Endothelial cell of umbilical vein (primary cell): ENCODE measurements around the gene RAB6B. TPM values are rescaled to one million over a fixed set of nuclear protein-coding genes. Genes with fewer than 3 reads are reported as not detected.

Experiments
- BruUV-seq: library from RNA; stranded (reverse); fragments of 400-500 nt; replicated peaks from 2 replicates; lab custom pipeline; 2021; lab: Mats Ljungman, UMichigan
- CTCF ChIA-PET: fragments of 300-600, 350-600 bp; sonication (Branson Sonifier 250); formaldehyde crosslinking; loops from one replicate; lab custom pipeline; 2021; ENCODE audit warnings: antibody characterized with exemption, inconsistent platforms; lab: Charles Lee
- POLR2A ChIA-PET: fragments of 300-600, 350-600 bp; sonication (Branson Sonifier 250); formaldehyde crosslinking; loops from one replicate; lab custom pipeline; 2021; ENCODE audit warnings: antibody characterized with exemption, inconsistent platforms; lab: Charles Lee
- DNase-seq: peaks from one replicate; pipeline ENCODE4 v3.0.0-alpha.2; 2011; ENCODE audit warnings: low read depth, low spot score
- FAIRE-seq: peaks from 2 replicates; lab custom pipeline; 2011; peaks lifted over from hg19 to GRCh38; lab: Jason Lieb, UNC
- H2AFZ ChIP-seq: 2 replicates; pipeline ENCODE4 v1.6.0; 2012; ENCODE audit warnings: low read depth, low read length, control low read depth, inconsistent platforms
- H3K27ac ChIP-seq: 2 replicates; pipeline ENCODE4 v1.5.1; 2011; ENCODE audit warnings: low read depth, mild to moderate bottlenecking, control low read depth, low read length, moderate library complexity; ENCODE audit not compliant: insufficient read depth
- H3K27me3 ChIP-seq, 2 experiments: 2 replicates each; pipeline versions ENCODE4 v1.6.0 to v1.6.1; 2011; ENCODE audit warnings: low read length in 2 of 2, mixed read lengths in 1 of 2; ENCODE audit not compliant: control insufficient read depth in 2 of 2, insufficient read depth in 2 of 2
- H3K36me3 ChIP-seq, 2 experiments: 2 replicates in 1 of 2; 3 replicates in 1 of 2; pipeline ENCODE4 v1.5.1; 2011; ENCODE audit warnings: low read length in 2 of 2, mild to moderate bottlenecking in 1 of 2, moderate library complexity in 1 of 2; ENCODE audit not compliant: control insufficient read depth in 2 of 2, insufficient read depth in 2 of 2; ENCODE audit errors: extremely low read depth in 1 of 2
- H3K4me1 ChIP-seq: 3 replicates; pipeline ENCODE4 v1.5.1; 2011; ENCODE audit warnings: mild to moderate bottlenecking, low read length; ENCODE audit not compliant: control insufficient read depth, insufficient read depth; ENCODE audit errors: extremely low read depth
- H3K4me2 ChIP-seq: 2 replicates; pipeline ENCODE4 v1.6.1; 2011; ENCODE audit warnings: low read length, control low read depth, mixed read lengths; ENCODE audit not compliant: insufficient read depth
- H3K4me3 ChIP-seq, 3 experiments: fragments of 200-600 bp in 1 of 3; sonication (generic), shearing (Covaris generic) in 1 of 3; replicated peaks in 1 of 3; 2 replicates each; pipeline ENCODE4 v1.5.1; 2011 to 2016; ENCODE audit warnings: control low read depth in 3 of 3, low read length in 3 of 3, mild to moderate bottlenecking in 2 of 3, inconsistent platforms in 1 of 3, low read depth in 1 of 3, moderate library complexity in 1 of 3; ENCODE audit not compliant: insufficient read depth in 1 of 3
- H3K79me2 ChIP-seq: 2 replicates; pipeline ENCODE4 v1.6.0; 2012; ENCODE audit warnings: low read length, inconsistent platforms; ENCODE audit not compliant: control insufficient read depth, insufficient read depth
- H3K9ac ChIP-seq: replicated peaks from 2 replicates; pipeline ENCODE3; 2011; ENCODE audit warnings: low read length, control low read depth; ENCODE audit not compliant: insufficient read depth; ENCODE audit errors: extremely low read depth
- H3K9me1 ChIP-seq: replicated peaks from 3 replicates; pipeline ENCODE4 v1.6.0; 2011; ENCODE audit warnings: mild to moderate bottlenecking, low read length; ENCODE audit not compliant: control insufficient read depth, insufficient read depth; ENCODE audit errors: extremely low read depth
- H3K9me3 ChIP-seq: replicated peaks from 2 replicates; pipeline ENCODE4 v1.5.1; 2012; ENCODE audit warnings: low read length, inconsistent platforms; ENCODE audit not compliant: control insufficient read depth, insufficient read depth
- H4K20me1 ChIP-seq: replicated peaks from 2 replicates; pipeline ENCODE3; 2011; ENCODE audit warnings: mild to moderate bottlenecking, low read length; ENCODE audit not compliant: control insufficient read depth, insufficient read depth; ENCODE audit errors: extremely low read depth
- CTCF ChIP-seq, 2 donors: IDR thresholded peaks; 1 replicate in 1 of 2; 2 replicates in 1 of 2; pipeline ENCODE4 v1.5.1; 2011; ENCODE audit warnings: low read length in 2 of 2, mild to moderate bottlenecking in 2 of 2, moderate library complexity in 2 of 2, control low read depth in 1 of 2, inconsistent platforms in 1 of 2, low read depth in 1 of 2; ENCODE audit not compliant: insufficient read depth in 1 of 2; ENCODE audit errors: extremely low read depth in 1 of 2
- EZH2 ChIP-seq: IDR thresholded peaks from 2 replicates; pipeline ENCODE4 v1.6.1; 2012; ENCODE audit warnings: borderline replicate concordance, low read depth, mild to moderate bottlenecking, moderate library complexity, low read length, inconsistent platforms; ENCODE audit not compliant: severe bottlenecking
- FOS ChIP-seq: IDR thresholded peaks from 2 replicates; pipeline ENCODE4 v1.6.1; 2011; ENCODE audit warnings: mild to moderate bottlenecking, low read length, moderate library complexity, borderline replicate concordance; ENCODE audit not compliant: insufficient read depth
- GATA2 ChIP-seq: IDR thresholded peaks from 2 replicates; pipeline ENCODE4 v1.7.0; 2011; ENCODE audit warnings: low read depth, mild to moderate bottlenecking, moderate library complexity, mixed read lengths, low read length; ENCODE audit not compliant: insufficient read length, insufficient read depth
- JUN ChIP-seq: IDR thresholded peaks from 2 replicates; pipeline ENCODE4 v1.6.1; 2011; ENCODE audit warnings: borderline replicate concordance, low read depth; ENCODE audit not compliant: insufficient read length, insufficient read depth
- MAX ChIP-seq: IDR thresholded peaks from 2 replicates; pipeline ENCODE4 v1.6.1; 2011; ENCODE audit not compliant: insufficient read depth, insufficient read length
- MYC ChIP-seq: IDR thresholded peaks from one replicate; pipeline ENCODE4 v1.6.1; 2011; ENCODE audit warnings: mild to moderate bottlenecking, low read depth, low read length
- POLR2A ChIP-seq: IDR thresholded peaks from 2 replicates; pipeline ENCODE4 v1.6.1; 2012; ENCODE audit warnings: low read depth, mild to moderate bottlenecking, control low read depth, low read length
- POLR2AphosphoS5 ChIP-seq: IDR thresholded peaks from 2 replicates; pipeline ENCODE4 v1.6.1; 2012; ENCODE audit warnings: low read depth, mild to moderate bottlenecking, control low read depth, low read length, moderate library complexity; ENCODE audit not compliant: insufficient read depth
- dilution Hi-C: fragments of 300-500 bp; cut with MboI; formaldehyde crosslinking; loops from one replicate; pipeline ENCODE4 v1.15.0; 2019; ENCODE audit warnings: low sequenced_read_pairs; ENCODE audit not compliant: extremely low pct_ligation_motif_present
- intact Hi-C: fragments of 100-400 bp; cut with micrococcal nuclease; formaldehyde crosslinking; loops from one replicate; pipeline ENCODE4 v1.10.0; 2022
- polyA plus RNA-seq, 4 experiments: library from polyadenylated mRNA; depleted of rRNA in 3 of 4; stranded (reverse) in 3 of 4; unstranded in 1 of 4; fragments of >200 nt; gene quantifications; 2 replicates each; pipeline versions ENCODE4 v1.2.1 to v1.2.3, GENCODE V29; 2011 to 2012; ENCODE audit warnings: missing spikeins in 1 of 4
- total RNA-seq: library from RNA; stranded (reverse); gene quantifications from 2 replicates; pipeline ENCODE4 v1.2.3, GENCODE V29; 2021

RAB6B gene
- total and polyA plus RNA-seq, 2 donors (not counting 3 experiments of a cell fraction or from before 2014, with no cell fraction given) = 1.7 to 6.7 TPM

- Histone ChIP-seq H3K9me1 (no peaks in the 10 kb centered on the region), H3K4me2 (no peak overlapping the region), H2AFZ (no peak overlapping the region), H3K27ac (no peak overlapping the region), H3K79me2 (no peaks in the 10 kb centered on the region), H3K4me3 (no peak overlapping the region), H3K9ac (no peak overlapping the region), H3K4me1 (peaks cover 9% of the 10 kb centered on the region), H3K9me3 (no peaks in the 10 kb centered on the region), H3K27me3 (no peaks in the 10 kb centered on the region), H4K20me1 (no peaks in the 10 kb centered on the region), H3K36me3 (no peaks in the 10 kb centered on the region)
- FAIRE-seq = no peak
- ChIA-PET POLR2A (no interaction called here), CTCF (no interaction called here)
- BruUV-seq = no TSS peak
- dilution Hi-C loops (no loop called here), intact Hi-C loops (no loop called here)
- TF ChIP-seq EZH2 (no peak), FOS (no peak), JUN (no peak), MYC (no peak), MAX (no peak), POLR2AphosphoS5 (no peak), CTCF (IDR thresholded peaks at IDR 0.05; ENCODE audit: extremely low read depth in 1 of 2, insufficient read depth in 1 of 2, low read depth in 1 of 2, low read length in 2 of 2) (no peak), GATA2 (no peak), POLR2A (no peak)
- DNase-seq = no peak
These were observed 24.9 kb downstream of the RAB6B start for GRCh38 chr3:133870822-133871221.
